HepG2 (cell line): ENCODE measurements around the gene ATG13. TPM values are rescaled to one million over a fixed set of nuclear protein-coding genes. Genes with fewer than 3 reads are reported as not detected.

Experiments
- ATAC-seq: fragments of 200-7000 bp; cut with Tn5 transposase; 3 replicates; pipeline ENCODE4 v1.9.1; 2020; ENCODE audit warnings: mild to moderate bottlenecking, moderate library complexity
- Bru-seq: library from RNA; stranded (reverse); fragments of 400-500 nt; gene quantifications from one replicate; lab custom pipeline; 2021; lab: Mats Ljungman, UMichigan
- BruChase-seq, 2 experiments: library from RNA; stranded (reverse); fragments of 400-500 nt; gene quantifications; one replicate each; lab custom pipeline; 2021; lab: Mats Ljungman, UMichigan
- BruUV-seq: library from RNA; stranded (reverse); fragments of 400-500 nt; replicated peaks from 2 replicates; lab custom pipeline; 2021; lab: Mats Ljungman, UMichigan
- CTCF ChIA-PET: fragments of 300-600 bp; formaldehyde crosslinking; extraction: SDS; loops from one replicate; lab custom pipeline; 2021; ENCODE audit warnings: low total read pairs, inconsistent platforms, low intra/inter-chr PET ratio; lab: Yijun Ruan, JAX
- POLR2A ChIA-PET: fragments of 350-600 bp; sonication (Branson Sonifier 250); formaldehyde crosslinking; loops from one replicate; lab custom pipeline; 2020; ENCODE audit warnings: antibody characterized with exemption, inconsistent platforms; lab: Yijun Ruan, JAX
- DNase-seq: peaks from one replicate; pipeline ENCODE4 v3.0.0-alpha.2; 2015; ENCODE audit warnings: low spot score
- FAIRE-seq: peaks from 3 replicates; lab custom pipeline; 2011; peaks lifted over from hg19 to GRCh38; lab: Jason Lieb, UNC
- H2AFZ ChIP-seq: one replicate; pipeline ENCODE4 v1.6.1; 2011; ENCODE audit warnings: low read length, inconsistent platforms
- H3K27ac ChIP-seq: fragments of 300-600 bp; 3 replicates; pipeline ENCODE4 v1.8.0; 2011; ENCODE audit warnings: mixed run types, mild to moderate bottlenecking, mixed read lengths, low read length, inconsistent platforms; ENCODE audit not compliant: insufficient read depth; ENCODE audit errors: extremely low read length
- H3K27me3 ChIP-seq, 2 experiments: fragments of 200-600 bp in 1 of 2; 2 replicates in 1 of 2; 3 replicates in 1 of 2; pipeline versions ENCODE4 v1.6.0 to v1.8.0; 2011; ENCODE audit warnings: low read length in 2 of 2, mild to moderate bottlenecking in 2 of 2, moderate library complexity in 2 of 2, inconsistent platforms in 1 of 2; ENCODE audit not compliant: insufficient read depth in 2 of 2, control insufficient read depth in 1 of 2
- H3K36me3 ChIP-seq, 2 experiments: fragments of 200-600 bp in 1 of 2; replicated peaks in 1 of 2; 2 replicates in 1 of 2; 3 replicates in 1 of 2; pipeline versions ENCODE4 v1.5.1 to v1.8.0; 2011; ENCODE audit warnings: low read length in 2 of 2, inconsistent platforms in 1 of 2; ENCODE audit not compliant: insufficient read depth in 2 of 2, control insufficient read depth in 1 of 2
- H3K4me1 ChIP-seq: 2 replicates; pipeline ENCODE4 v1.5.1; 2012; ENCODE audit warnings: low read length, inconsistent platforms; ENCODE audit not compliant: insufficient read depth
- H3K4me2 ChIP-seq: 2 replicates; pipeline ENCODE4 v1.6.0; 2011; ENCODE audit warnings: low read depth, low read length, inconsistent platforms
- H3K4me3 ChIP-seq, 3 experiments: fragments of 200-600 bp in 1 of 3; sonication (generic), shearing (Covaris generic) in 1 of 3; replicated peaks in 1 of 3; 2 replicates each; pipeline ENCODE4 v1.5.1; 2011 to 2016; ENCODE audit warnings: low read length in 3 of 3, inconsistent platforms in 2 of 3, low read depth in 2 of 3, mild to moderate bottlenecking in 2 of 3, control low read depth in 1 of 3, mixed read lengths in 1 of 3; ENCODE audit not compliant: insufficient read depth in 1 of 3
- H3K79me2 ChIP-seq: one replicate; pipeline ENCODE4 v1.6.1; 2011; ENCODE audit warnings: low read length, inconsistent platforms; ENCODE audit not compliant: insufficient read depth
- H3K9ac ChIP-seq: 2 replicates; pipeline ENCODE4 v1.6.0; 2011; ENCODE audit warnings: mild to moderate bottlenecking, low read depth, low read length, inconsistent platforms; ENCODE audit not compliant: insufficient read depth
- H3K9me3 ChIP-seq: 2 replicates; pipeline ENCODE4 v1.5.1; 2012; ENCODE audit warnings: mild to moderate bottlenecking, low read length
- H4K20me1 ChIP-seq: 2 replicates; pipeline ENCODE4 v1.6.0; 2011; ENCODE audit warnings: inconsistent platforms, mild to moderate bottlenecking, low read length, moderate library complexity; ENCODE audit not compliant: insufficient read depth
- ELF3 ChIP-seq: IDR thresholded peaks from 2 replicates; pipeline ENCODE4 v1.6.1; 2016; ENCODE audit warnings: missing genetic modification reagents, missing compliant biosample characterization
- GABPB1 ChIP-seq: IDR thresholded peaks from 2 replicates; pipeline ENCODE4 v1.6.1; 2016; ENCODE audit warnings: mild to moderate bottlenecking, missing genetic modification reagents, moderate library complexity, missing compliant biosample characterization
- KMT2B ChIP-seq: IDR thresholded peaks from 2 replicates; pipeline ENCODE4 v1.6.1; 2016; ENCODE audit warnings: missing genetic modification reagents, missing compliant biosample characterization
- NAIF1 ChIP-seq: sonication (generic); formaldehyde crosslinking; IDR thresholded peaks from 2 replicates; pipeline ENCODE4 v1.5.0; 2020; ENCODE audit warnings: mild to moderate bottlenecking, missing genetic modification reagents, borderline replicate concordance
- NFATC3 ChIP-seq: sonication (generic); formaldehyde crosslinking; IDR thresholded peaks from 2 replicates; pipeline ENCODE4 v1.5.1; 2020; ENCODE audit warnings: mild to moderate bottlenecking, missing genetic modification reagents
- POLR2G ChIP-seq: fragments of 200-400 bp; formaldehyde crosslinking; IDR thresholded peaks from 2 replicates; pipeline ENCODE4 v1.6.1; 2018; ENCODE audit warnings: mild to moderate bottlenecking, low read depth, low read length, moderate library complexity
- REXO4 ChIP-seq: sonication (generic); formaldehyde crosslinking; IDR thresholded peaks from 2 replicates; pipeline ENCODE4 v1.8.0; 2022; ENCODE audit warnings: missing genetic modification reagents, mild to moderate bottlenecking, borderline replicate concordance
- SMARCC2 ChIP-seq: fragments of 450-650 bp; IDR thresholded peaks from 2 replicates; pipeline ENCODE4 v1.6.1; 2017; ENCODE audit warnings: antibody characterized with exemption, mild to moderate bottlenecking
- ZNF12 ChIP-seq: sonication (generic); formaldehyde crosslinking; IDR thresholded peaks from 2 replicates; pipeline ENCODE4 v1.5.0; 2020; ENCODE audit warnings: missing genetic modification reagents
- WGBS: methylation state at CpG from one replicate; pipeline ENCODE4 v1.1.6; 2017; ENCODE audit warnings: low lambda C conversion rate; 5-methylcytosine and 5-hydroxymethylcytosine counted together
- in situ Hi-C: cut with HindIII; loops from 2 replicates; pipeline ENCODE4 v1.10.0; 2017; ENCODE audit warnings: low pct_unique_long_range_greater_than_20kb; ENCODE audit not compliant: extremely low pct_ligation_motif_present
- intact Hi-C: fragments of 100-400 bp; cut with micrococcal nuclease; formaldehyde crosslinking; loops from one replicate; pipeline ENCODE4 v1.10.0; 2022; ENCODE audit not compliant: unreplicated experiment
- long read RNA-seq, 2 experiments: library from RNA in 1 of 2; library from polyadenylated mRNA in 1 of 2; stranded (forward) in 1 of 2; unstranded in 1 of 2; transcript quantifications; one replicate each; pipeline ENCODE4 v2.0.0, GENCODE V29; 2019 to 2022
- polyA minus RNA-seq, 3 experiments: library from RNA; depleted of rRNA, polyadenylated mRNA; stranded (reverse); fragments of >200 nt; gene quantifications; 2 replicates each; pipeline ENCODE4 v1.2.3, GENCODE V29; 2011; ENCODE audit warnings: low replicate concordance in 1 of 3
- polyA plus RNA-seq, 8 experiments: library from polyadenylated mRNA; depleted of rRNA in 3 of 8; stranded (reverse) in 7 of 8; unstranded in 1 of 8; fragments of >200 nt; fragmentation: Illumina TruSeq in 4 of 8; extraction: Trizol in 4 of 8; gene quantifications; 2 replicates each; pipeline versions ENCODE4 v1.2.1 to v1.2.3, GENCODE V29; 2011 to 2016; ENCODE audit warnings: low read depth in 4 of 8, missing spikeins in 1 of 8, mixed read lengths in 1 of 8; ENCODE audit not compliant: insufficient read depth in 1 of 8
- total RNA-seq, 5 experiments: library from RNA; depleted of rRNA; stranded (reverse); fragments of >200 nt; fragmentation: Illumina TruSeq; extraction: Trizol; gene quantifications; 2 replicates each; pipeline ENCODE4 v1.2.3, GENCODE V29; 2016; ENCODE audit warnings: low read depth in 1 of 5
- TF ChIP-seq, protein P1 (sequence below): sonication (generic); formaldehyde crosslinking; conservative IDR thresholded peaks from 2 replicates; pipeline ENCODE4 v1.4.0; 2020; ENCODE audit warnings: missing genetic modification reagents
- TF ChIP-seq, protein P2 (sequence below): sonication (generic); formaldehyde crosslinking; IDR thresholded peaks from 2 replicates; pipeline ENCODE4 v1.5.0; 2020; ENCODE audit warnings: mild to moderate bottlenecking, missing genetic modification reagents
- TF ChIP-seq, protein P3 (sequence below): sonication (generic); formaldehyde crosslinking; IDR thresholded peaks from 2 replicates; pipeline ENCODE4 v1.5.0; 2020; ENCODE audit warnings: mild to moderate bottlenecking, missing genetic modification reagents

ATG13 gene
- total RNA-seq (2016; rRNA removed; fragmentation: Illumina TruSeq; extraction: Trizol) (55.0 and 61.8 TPM in 2 replicates), polyA plus RNA-seq (2011; rRNA removed) (76.3 and 77.3 TPM in 2 replicates), polyA minus RNA-seq (2011; rRNA and poly(A)+ RNA removed; ENCODE audit: low replicate concordance) (156 and 179 TPM in 2 replicates), Bru-seq, nascent RNA (percentile 80 among the genes with signal in this experiment), BruChase-seq, experiment 1, labeled RNA remaining after a 6-hour chase (percentile 81 among the genes with signal in this experiment), BruChase-seq, experiment 2, labeled RNA remaining after a 2-hour chase (percentile 75 among the genes with signal in this experiment)
- 13.7 and 14.5 TPM in 2 replicates for total RNA-seq (2016; cell fraction: cytosol; rRNA removed; fragmentation: Illumina TruSeq; extraction: Trizol; ENCODE audit: low read depth)
- total RNA-seq (2016; cell fraction: insoluble cytoplasmic fraction; rRNA removed; fragmentation: Illumina TruSeq; extraction: Trizol): 58.5 and 64.2 TPM in 2 replicates
- 46.2 and 49.5 TPM in 2 replicates for total RNA-seq (2016; cell fraction: membrane; rRNA removed; fragmentation: Illumina TruSeq; extraction: Trizol)
- 30.0 and 38.4 TPM in 2 replicates for total RNA-seq (2016; cell fraction: nucleus; rRNA removed; fragmentation: Illumina TruSeq; extraction: Trizol)
- polyA plus RNA-seq (2011; cell fraction: cytosol; rRNA removed): 56.1 and 62.7 TPM in 2 replicates
- polyA plus RNA-seq (2011; cell fraction: nucleus; rRNA removed): 84.0 and 100 TPM in 2 replicates
- 38.3 and 43.7 TPM in 2 replicates for polyA plus RNA-seq (2012)
- polyA plus RNA-seq (2016; cell fraction: cytosol; fragmentation: Illumina TruSeq; extraction: Trizol; ENCODE audit: low read depth): 10.8 and 11.5 TPM in 2 replicates
- 62.7 and 66.3 TPM in 2 replicates for polyA plus RNA-seq (2016; cell fraction: insoluble cytoplasmic fraction; fragmentation: Illumina TruSeq; extraction: Trizol; ENCODE audit: low read depth)
- 31.9 and 39.2 TPM in 2 replicates for polyA plus RNA-seq (2016; cell fraction: membrane; fragmentation: Illumina TruSeq; extraction: Trizol; ENCODE audit: low read depth)
- 48.8 and 53.2 TPM in 2 replicates for polyA plus RNA-seq (2016; cell fraction: nucleus; fragmentation: Illumina TruSeq; extraction: Trizol; ENCODE audit: insufficient read depth, low read depth)
- polyA minus RNA-seq (2011; cell fraction: cytosol; rRNA and poly(A)+ RNA removed): 39.7 and 48.5 TPM in 2 replicates
- 55.7 and 65.5 TPM in 2 replicates for polyA minus RNA-seq (2011; cell fraction: nucleus; rRNA and poly(A)+ RNA removed)
- long read RNA-seq, experiment 1, full-length matches to known transcripts: 11 of 40 reads
- long read RNA-seq, experiment 1, partial matches to known transcripts: 4 of 40 reads
- long read RNA-seq, experiment 1, other reads (novel, unspliced or antisense): 25 of 40 reads
- long read RNA-seq, experiment 2, full-length matches to known transcripts: 57 of 251 reads
- long read RNA-seq, experiment 2, partial matches to known transcripts: 95 of 251 reads
- long read RNA-seq, experiment 2, other reads (novel, unspliced or antisense): 99 of 251 reads

DNA sequence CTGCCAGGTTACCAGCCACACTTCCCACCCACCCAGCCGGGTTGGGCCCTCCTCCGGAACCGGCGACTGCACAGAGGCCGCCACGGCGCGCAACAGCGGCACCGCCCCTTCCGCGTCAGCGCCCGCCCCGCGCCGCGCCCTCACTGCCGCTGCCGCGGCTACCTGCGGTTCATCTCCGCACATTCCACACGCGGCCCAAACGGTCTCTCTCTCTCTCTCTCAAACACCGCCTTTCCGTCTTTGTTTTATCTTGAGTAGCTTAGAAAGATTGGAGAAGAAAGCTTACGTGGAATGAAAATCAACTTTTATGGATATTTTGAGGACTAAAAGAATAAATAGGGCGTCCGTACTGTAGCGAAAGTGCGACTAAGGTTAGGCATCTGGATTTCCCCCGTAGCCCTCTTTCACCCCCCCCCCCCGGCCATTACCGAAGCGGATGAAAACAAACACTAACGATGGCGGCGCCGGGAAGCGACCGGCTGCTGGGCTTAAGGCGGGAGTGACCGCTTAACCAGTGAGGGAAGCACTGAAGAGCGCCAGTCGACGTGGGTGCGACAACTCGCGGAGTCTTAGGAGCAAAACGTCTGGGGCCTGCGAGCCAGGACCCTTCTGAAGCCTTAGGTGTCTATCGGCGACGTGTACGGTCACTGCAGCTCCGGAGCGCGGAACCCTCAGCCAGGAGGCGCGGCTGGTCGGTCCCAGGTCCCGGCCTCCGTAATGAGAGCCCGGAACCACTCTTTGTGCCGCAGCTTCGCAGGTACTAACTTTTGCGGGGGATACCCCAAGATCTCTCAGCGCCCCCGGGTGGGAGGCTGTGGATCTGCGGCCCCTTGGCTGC lies at the start of gene ATG13, which contains the start of gene HARBI1:
Gene ATG13, plus strand, starts transcription at position 420 of the 838 bp plus-strand sequence. CDS start 26,739 bp downstream, outside the sequence.
Gene HARBI1, minus strand, starts transcription at position 94 of the 838 bp plus-strand sequence. CDS start 990 bp downstream, outside the sequence.
- ATAC-seq: peak; percentile 97
- Histone ChIP-seq H3K4me2 (peak within 1 kb of the TSS; percentile 76), H3K27ac (peak within 1 kb of the TSS; percentile 98), H3K36me3 (peaks cover 2 to 7% of the 10 kb centered on the region in 2 experiments; a peak in 2 of 5 replicates), H2AFZ (peak within 1 kb of the TSS; percentile 77), H3K4me3 (peak within 1 kb of the TSS; percentile 99 to 100 (median 100)), H3K27me3 (no peaks in the 10 kb centered on the region; a peak in 1 of 5 replicates), H3K9ac (peak within 1 kb of the TSS; percentile 100), H3K4me1 (peaks cover 51% of the 10 kb centered on the region), H3K9me3 (no peaks in the 10 kb centered on the region), H4K20me1 (no peaks in the 10 kb centered on the region), H3K79me2 (peaks cover 37% of the 10 kb centered on the region)
- intact Hi-C loops: loop anchor here (1.0 to 5.0 kb wide), 3 partner anchors 23 to 80 kb away; partner anchors contain the start of gene AMBRA1
- peak; percentile 77 for DNase-seq
- WGBS: under 1% methylated on average over 36 of the region's 72 CpGs
- ChIA-PET CTCF (no interaction called here), POLR2A (interaction anchor here (1.1 to 2.3 kb wide), 5 partner anchors 23 to 102 kb away, joined by 3 to 11 read pairs (median 4); partner anchors contain the start of genes AMBRA1 and F2)
- in situ Hi-C loops: no loop called here
- BruUV-seq: TSS peak; percentile 80
- no peak for FAIRE-seq
- TF ChIP-seq NAIF1 (CRISPR knock-in tag): peak; percentile 73; the same call in 1 of the 2 replicates
- no peak for TF ChIP-seq REXO4
- peak; percentile 51; the same call in 1 of the 2 replicates for TF ChIP-seq ELF3
- no peak for TF ChIP-seq NFATC3 (CRISPR knock-in tag)
- TF ChIP-seq, protein P1, sequence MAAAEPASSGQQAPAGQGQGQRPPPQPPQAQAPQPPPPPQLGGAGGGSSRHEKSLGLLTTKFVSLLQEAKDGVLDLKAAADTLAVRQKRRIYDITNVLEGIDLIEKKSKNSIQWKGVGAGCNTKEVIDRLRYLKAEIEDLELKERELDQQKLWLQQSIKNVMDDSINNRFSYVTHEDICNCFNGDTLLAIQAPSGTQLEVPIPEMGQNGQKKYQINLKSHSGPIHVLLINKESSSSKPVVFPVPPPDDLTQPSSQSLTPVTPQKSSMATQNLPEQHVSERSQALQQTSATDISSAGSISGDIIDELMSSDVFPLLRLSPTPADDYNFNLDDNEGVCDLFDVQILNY (CRISPR knock-in tag): peak; percentile 42; the same call in 1 of the 2 replicates
- TF ChIP-seq, protein P2, sequence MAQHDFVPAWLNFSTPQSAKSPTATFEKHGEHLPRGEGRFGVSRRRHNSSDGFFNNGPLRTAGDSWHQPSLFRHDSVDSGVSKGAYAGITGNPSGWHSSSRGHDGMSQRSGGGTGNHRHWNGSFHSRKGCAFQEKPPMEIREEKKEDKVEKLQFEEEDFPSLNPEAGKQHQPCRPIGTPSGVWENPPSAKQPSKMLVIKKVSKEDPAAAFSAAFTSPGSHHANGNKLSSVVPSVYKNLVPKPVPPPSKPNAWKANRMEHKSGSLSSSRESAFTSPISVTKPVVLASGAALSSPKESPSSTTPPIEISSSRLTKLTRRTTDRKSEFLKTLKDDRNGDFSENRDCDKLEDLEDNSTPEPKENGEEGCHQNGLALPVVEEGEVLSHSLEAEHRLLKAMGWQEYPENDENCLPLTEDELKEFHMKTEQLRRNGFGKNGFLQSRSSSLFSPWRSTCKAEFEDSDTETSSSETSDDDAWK: no peak
- TF ChIP-seq, protein P3, sequence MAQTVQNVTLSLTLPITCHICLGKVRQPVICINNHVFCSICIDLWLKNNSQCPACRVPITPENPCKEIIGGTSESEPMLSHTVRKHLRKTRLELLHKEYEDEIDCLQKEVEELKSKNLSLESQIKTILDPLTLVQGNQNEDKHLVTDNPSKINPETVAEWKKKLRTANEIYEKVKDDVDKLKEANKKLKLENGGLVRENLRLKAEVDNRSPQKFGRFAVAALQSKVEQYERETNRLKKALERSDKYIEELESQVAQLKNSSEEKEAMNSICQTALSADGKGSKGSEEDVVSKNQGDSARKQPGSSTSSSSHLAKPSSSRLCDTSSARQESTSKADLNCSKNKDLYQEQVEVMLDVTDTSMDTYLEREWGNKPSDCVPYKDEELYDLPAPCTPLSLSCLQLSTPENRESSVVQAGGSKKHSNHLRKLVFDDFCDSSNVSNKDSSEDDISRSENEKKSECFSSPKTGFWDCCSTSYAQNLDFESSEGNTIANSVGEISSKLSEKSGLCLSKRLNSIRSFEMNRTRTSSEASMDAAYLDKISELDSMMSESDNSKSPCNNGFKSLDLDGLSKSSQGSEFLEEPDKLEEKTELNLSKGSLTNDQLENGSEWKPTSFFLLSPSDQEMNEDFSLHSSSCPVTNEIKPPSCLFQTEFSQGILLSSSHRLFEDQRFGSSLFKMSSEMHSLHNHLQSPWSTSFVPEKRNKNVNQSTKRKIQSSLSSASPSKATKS (CRISPR knock-in tag): no peak
- peak; percentile 90 for TF ChIP-seq KMT2B
- TF ChIP-seq POLR2G: peak; percentile 45
- peak; percentile 92 for TF ChIP-seq GABPB1 (CRISPR knock-in tag)
- TF ChIP-seq SMARCC2: no peak
- TF ChIP-seq ZNF12: peak; percentile 16; the same call in 1 of the 2 replicates
